DMS53 treated with DMSO at 0.1 percent for 48 hours (cell line): ENCODE results near the gene NCAPD3.

Experiments
- DNase-seq: peaks from one replicate; lab custom pipeline; 2025; ENCODE audit not compliant: unreplicated experiment; lab: John Stamatoyannopoulos, UW

Gene NCAPD3

DNA sequence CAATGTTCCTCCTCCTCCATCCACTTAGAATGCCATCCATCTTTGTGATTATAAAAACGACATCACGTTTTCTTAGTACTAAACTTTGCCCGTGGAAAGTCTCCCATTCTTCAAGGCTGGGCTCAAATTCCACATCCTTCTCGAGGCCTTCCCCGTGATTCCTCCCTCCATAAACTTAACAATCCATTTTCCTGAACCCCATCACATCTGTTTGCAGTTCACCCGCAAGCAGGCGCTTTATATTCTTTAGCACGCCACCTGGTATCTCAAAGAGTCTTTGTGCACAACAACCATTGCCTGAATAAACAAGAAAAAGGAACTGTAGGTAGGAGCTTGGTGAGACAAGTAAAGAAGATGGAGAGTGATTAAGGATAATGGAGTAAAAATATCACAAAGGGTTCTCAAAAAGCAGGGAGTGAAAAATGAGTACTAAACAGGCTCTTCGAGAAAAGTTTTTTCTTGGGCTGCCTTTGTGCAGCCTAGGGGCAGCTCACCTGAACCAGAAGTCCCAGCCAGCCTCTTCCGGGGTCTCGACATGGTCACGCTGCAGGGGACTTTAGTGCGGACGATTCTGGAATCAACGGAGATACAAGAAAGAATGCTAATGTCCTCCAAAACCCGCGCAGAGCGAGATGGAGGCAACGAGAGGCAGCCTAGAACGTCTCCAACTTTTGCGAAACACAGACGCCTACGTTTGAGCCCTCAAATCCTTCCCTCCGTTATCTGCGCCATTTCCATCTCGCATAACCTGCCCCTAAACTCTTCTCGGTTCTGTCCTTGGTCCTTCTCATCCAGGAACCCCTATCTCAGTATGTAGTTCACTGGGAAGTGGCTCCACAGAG is 28.8 kb upstream of the NCAPD3 start:
- no peak for DNase-seq

DNA sequence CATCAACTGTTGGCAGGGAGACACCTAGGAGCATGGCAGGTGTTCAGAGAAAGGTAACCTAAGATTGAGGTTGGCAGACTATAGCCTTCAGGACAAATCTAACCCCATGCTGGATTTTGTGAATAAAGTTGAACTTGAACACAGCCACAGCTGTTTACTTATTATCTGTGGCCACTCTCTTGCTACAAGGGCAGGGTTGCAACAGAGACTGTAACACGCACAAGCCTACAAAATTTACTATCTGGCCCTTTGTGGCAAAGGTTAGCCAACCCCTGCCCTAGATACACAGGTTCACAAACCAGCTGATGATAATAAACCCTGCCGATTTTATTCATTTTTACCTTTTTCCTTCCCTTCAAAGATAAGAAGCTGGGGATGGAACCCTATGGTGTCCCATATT is 26.9 kb upstream of the NCAPD3 start:
- no peak for DNase-seq

DNA sequence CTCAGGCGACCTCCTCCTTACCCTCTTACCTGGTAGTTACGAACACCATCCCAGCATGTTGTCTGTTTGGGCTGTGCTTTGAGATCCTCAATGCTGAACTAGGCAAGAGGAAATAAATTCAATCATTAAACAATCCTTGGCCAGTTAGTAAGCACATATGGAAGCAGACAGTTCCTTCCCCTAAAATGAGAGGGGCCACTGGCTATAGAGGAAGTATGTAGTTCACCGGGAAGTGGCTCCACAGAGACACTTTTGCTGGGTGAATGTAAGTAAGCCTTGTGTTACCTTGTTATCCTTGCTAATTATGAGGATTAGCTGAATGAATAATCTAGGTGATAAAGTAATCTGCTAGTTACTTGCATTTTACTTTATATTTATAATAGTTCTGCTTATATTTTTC is 26.5 kb upstream of the NCAPD3 start:
- DNase-seq: no peak

DNA sequence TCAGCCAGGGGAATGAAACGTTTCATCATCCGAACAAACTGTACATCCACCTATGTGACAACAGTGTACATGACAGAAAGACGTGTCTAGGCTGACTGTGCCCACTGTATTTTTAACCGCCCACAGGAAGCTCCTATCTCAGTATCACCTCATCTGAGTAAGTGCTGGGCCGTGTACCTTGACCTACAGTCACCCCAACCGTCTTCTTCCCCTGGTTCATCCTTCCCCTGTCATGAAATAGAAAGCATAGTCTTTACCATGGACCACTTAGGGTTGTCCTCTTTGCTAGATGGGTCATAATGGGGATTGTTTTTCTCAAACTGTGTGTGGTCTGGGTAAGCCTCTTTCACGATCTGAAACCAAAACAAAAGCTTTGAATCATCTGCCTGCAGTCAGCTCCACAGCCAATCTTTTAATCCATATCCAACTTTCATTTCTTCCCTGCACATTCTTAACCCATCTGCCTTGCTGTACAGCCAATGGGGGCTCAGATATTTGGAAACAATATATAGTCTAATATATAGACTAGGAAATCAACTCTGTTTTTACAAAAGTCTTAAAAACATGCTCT is 25.2 kb upstream of the NCAPD3 start:
- no peak for DNase-seq

DNA sequence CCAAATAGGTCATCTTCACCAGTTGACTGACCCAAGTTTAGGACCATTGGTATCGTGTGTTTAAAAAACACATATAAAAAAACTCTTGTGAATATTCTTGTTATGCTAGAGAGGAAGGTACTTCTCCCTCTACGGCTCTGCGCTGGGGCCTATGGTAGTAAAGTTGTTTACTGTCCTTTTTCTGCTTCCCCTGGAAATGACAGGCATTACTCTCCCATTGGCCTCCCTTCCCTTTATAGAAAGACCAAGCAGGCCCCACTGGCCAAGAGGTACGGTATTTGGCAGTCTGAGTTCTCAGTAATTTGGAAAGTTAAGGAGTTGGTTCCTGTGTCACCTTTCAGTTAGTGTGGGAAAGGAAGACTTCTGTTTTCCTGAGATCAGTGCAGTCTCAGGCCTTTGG is 22.9 kb upstream of the NCAPD3 start:
- no peak for DNase-seq

DNA sequence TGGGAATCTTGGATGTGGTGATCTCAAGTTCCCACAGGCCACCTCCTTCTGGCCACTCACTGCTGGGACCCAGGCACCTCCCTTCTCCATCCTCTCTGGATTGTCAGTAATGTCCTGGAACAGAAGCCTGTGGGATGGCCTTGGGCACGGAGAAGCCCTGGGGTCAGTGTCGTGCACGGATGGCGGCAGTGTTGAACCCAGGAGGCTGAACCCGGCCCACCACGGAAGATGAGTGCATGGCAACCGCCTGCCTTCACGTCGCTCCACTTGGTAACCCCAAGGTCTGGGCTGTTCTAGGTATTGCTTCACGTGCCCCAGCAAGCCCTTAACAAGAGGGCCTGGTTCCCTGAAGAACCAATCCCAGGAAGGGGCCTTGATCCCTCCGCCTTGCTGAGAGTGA is 22.3 kb upstream of the NCAPD3 start:
- DNase-seq: no peak

DNA sequence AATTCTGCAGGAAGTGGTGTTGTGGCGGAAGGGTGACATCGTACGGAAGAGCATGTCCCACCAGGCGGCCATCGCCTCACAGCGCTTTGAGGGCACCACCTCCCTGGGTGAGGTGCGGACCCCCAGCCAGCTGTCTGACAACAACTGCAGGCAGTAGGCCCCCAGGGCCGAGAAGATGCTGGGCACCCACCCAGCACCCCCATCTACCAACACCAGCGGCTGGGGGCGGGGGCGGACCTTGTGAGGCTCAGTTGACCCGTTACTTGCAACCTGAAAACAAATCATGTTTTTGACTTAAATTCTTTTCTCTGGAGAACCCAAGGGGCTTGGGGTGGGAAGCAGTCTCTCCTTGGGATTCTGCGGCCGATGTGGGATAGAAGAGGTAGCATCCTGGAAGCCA is 21.7 kb upstream of the NCAPD3 start:
- DNase-seq: no peak

DNA sequence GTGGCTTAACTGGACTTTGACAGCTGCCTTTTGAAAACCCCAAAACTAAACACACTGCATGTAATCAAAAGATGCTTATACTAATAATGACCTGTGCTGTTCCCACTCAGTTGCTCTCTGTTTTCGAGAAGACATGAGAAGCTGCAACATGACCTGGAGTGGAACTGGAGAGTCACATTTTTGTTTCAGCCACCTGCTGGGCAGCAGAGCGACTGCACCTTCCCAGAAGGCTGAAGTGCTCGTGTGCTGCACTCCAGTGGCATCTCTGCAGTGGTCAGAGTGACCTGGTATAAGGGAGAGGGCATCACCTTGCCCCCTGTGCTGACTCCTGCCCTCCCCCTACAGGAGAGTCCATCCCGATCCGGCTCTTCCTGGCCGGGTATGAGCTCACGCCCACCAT is 20.8 kb upstream of the NCAPD3 start:
- peak; percentile 66 for DNase-seq

DNA sequence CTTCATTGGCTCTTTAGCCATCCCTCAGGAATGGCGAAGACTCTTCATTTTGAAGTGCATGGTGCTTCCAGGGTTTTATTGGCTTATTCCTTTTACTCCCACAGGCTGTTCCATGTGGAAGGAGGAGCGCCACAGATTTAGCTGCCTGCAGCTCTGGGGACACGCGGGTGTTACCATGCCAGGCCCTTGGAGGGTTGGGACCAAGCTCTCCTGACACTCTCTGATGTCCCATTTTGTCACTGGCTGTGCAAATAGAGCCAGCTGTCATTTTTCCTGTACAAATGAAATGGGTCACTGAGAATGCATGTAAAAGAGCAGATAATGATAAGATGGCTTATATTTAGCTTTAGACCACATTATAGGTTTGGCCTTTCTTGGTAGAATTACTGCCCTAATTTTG is 20.1 kb upstream of the NCAPD3 start:
- DNase-seq: peak; percentile 62

DNA sequence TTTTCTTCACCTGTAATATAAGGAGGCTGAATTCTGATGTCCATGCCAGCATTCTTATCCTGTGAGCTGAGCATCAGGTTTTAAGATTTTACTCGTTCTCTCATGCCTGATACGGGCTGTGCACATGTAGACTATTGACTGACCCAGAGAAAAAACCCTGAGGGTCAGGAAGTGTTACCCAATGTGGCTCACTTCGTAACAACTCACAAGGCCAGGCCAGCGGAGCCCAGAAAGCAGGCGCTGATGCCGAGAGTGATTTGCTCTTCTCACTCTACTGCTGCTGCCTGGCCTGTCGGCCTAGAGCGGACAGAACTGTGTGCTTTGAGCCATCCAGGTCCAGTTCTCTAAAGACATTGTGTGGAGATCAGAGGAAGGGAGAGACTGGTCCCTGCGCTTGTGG is 18.6 kb upstream of the NCAPD3 start:
- DNase-seq: no peak

DNA sequence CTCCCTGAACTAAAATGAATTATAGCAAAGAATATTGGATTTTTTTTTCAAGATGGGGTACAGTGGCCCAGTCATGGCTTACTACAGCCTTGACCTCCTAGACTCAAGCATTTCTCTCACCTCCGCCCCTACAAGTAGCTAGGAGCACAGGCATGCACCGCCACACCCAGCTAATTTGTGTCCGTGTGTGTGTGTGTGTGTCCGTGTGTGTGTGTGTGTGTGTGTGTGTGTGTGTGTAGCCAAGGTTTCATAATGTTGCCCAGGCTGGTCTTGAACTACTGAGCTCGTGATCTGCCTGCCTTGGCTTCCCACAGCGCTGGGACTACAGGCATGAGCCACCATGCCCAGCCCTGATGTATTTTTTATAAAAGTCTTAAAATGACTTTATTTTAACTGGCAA is 16.8 kb upstream of the NCAPD3 start:
- no peak for DNase-seq

DNA sequence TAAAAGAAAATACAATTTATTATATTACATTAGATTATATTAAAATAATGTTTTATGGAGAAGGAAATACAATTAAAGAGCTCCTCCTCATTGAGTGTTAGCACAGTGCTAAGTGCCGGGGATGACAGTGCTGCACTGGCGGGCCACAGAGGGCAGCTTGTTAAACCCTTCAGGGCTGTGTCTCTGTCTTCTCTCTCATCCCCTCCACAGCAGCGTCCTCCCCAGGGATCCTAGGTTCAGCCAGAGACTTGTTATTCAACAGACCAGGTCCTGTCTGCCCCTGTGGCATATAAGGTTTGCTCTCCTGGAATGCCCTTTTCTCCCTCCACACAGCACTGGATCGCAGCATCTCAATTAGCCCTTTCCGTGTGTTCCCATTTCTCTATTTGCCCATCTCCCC is 15.2 kb upstream of the NCAPD3 start:
- DNase-seq: no peak

DNA sequence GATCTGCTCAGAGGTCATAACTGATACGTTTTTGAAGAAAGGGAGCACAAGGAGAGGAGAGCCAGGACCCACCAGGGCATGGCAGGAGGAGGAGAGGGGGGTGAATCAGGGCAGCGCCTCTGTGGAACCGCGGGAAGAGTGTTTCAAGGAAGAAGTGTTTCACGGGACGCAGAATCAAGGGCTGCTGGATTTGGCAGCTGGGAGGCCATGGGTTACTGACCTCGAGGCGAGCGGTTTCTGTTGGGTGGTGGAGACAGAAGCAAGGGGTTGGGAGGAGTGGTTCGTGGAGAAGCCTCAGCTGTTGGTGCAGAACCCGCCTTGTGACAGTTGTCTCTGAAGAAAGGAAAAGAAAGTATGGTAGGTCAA is 13.8 kb upstream of the NCAPD3 start:
- DNase-seq: no peak

DNA sequence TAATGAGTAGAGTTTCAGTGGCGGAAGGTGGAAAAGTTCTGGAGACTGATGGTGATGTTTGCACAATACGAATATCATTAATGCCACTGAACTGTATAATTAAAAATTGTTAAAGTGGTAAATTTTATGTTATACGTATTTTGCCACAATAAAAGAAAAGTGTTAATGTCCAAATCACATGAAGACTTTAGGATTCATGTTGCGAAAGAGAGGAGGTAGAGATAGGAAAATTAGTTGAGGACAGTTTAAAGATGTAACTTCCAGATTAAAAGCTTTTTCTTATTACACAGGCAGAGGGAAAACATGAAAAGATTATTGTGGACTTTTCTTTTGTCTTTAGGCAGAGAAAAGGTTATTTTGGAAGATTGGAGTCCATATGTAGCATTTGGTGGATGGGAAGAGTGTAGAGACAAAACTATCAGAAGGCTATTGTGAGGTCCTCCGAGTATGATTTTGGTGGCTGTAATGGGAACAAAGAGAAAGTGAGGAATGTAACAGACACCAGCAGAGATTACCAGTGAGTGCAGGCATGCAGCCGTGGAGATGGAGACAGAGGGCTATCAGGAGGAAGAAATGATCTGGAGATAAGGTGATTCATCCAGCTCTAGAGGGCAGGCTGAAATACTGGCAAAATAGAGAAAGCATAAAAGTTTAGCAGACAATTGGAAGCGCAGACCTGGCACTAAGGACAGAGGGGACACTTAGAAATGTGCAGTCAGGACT is 13.2 kb upstream of the NCAPD3 start:
- no peak for DNase-seq

DNA sequence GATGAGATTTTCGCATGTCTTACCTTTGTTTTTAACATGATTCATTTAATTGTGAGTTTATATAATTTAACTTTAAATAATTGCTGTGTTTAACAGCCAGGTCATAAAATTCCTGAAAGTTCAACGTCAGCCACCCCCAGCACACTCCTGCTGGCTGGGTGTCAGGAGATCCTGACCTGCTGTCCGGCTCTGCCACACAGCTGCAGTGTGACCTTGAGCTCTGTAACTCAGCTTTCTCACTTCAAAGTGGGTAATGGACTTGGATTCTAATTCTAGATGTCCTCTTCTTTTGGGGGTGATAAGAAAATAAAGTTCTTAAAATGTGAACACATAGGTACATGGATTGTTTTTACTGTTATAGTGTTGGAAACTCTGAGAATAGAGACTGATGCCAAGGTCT is 11.6 kb upstream of the NCAPD3 start:
- DNase-seq: no peak

DNA sequence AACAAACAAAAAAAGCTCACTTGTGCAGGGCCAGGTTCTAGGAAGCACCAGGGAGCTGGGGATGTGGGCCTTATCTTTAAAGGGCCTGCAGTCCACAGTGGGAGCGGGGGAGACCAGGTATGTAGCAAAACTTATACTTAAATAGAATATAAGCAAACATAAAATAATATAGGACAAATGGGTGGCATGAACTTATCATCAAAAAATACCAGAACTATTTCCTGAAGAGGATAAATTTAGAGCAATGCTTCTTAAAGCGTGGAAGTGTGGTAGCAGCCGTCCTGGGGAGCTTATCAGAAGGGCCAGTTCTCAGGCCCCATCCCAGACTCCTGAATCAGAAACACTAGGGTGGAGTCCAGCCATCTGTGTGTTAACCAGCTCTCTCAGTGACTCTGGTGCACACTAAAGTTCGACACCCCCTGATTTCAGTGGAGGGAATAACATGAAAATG is 10.0 kb upstream of the NCAPD3 start:
- DNase-seq: no peak

DNA sequence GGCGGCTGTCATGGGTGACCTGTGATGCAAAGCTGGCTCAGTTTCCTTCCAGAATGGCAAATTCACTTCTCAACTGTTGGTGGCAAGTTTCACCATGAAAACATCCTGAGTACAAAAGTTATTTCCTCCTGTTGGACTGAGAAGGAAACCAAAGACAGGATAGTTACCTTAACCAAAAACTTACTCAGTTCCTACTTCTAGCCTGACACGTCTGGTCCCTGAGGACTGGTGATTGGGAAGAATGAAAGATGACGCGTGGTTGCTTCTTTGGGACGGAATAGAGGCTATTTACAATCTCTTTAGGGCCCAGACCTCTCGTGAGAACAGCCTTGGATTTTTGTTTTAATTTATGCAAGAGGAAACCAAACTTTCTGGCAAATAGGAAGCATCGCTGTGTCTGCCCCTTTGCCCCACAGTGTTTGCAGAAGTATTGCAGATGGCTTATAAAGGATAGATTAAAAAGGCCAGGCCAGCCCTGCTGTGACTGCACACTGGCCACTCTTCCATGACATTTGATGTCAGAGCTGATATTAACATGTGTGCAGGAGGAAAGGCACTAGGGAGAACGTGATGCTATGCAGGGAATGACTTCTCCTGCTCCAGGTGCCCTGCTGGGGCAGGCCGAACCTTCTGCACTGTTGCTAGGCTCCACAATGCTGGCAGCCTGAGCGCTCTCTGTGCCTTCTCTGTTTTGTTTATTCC is 8.3 kb upstream of the NCAPD3 start:
- no peak for DNase-seq

DNA sequence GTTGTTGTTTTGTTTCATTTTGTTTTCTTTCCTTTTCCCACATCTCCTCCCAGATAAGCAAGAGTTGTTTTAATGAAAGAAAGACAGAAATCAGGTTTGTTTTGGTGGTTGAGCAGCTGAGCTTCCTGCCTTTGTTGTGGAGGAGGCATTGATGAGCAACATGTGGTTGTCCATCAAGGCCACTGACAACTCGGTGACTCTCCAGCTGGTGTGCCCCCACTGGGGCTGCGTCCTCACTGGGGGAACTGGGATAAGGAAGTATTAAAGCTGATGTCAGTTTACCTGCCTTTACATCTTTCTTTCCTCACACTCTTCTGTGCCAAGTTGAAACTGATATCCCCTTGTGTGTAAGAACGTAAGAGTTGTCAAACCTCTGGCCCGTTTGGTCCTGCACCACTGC is 6.6 kb upstream of the NCAPD3 start:
- DNase-seq: no peak

DNA sequence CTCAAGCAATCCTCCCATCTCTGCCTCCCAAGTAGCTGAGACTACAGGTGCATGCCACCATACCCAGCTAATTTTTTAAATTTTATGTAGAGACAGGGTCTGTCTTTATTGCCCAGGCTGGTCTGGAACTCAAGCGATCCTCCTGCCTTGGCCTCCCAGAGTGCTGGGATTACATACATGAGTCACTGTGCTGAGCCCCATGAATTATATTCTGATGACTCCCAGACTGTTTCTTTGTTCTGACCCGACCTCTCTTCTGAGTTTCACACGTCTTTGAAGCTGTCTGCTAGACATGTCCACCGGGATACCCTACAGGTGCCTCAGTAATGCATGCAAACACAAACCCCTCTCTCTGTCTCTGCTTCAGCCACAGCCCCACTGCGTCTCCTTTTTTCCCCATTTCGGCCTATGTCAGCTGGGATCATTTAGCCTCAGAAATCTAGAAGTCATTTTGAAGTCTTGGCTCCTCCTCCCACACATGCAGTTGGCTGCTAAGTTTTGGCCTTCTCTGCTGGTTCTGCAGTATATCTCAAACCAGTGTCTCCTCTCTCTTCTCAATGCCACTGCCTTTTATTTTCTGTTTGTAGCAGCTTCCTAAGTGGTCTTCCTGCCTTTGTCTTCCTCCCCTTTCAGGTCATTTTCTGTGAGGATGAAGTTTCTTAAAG is 5.5 kb upstream of the NCAPD3 start:
- no peak for DNase-seq

DNA sequence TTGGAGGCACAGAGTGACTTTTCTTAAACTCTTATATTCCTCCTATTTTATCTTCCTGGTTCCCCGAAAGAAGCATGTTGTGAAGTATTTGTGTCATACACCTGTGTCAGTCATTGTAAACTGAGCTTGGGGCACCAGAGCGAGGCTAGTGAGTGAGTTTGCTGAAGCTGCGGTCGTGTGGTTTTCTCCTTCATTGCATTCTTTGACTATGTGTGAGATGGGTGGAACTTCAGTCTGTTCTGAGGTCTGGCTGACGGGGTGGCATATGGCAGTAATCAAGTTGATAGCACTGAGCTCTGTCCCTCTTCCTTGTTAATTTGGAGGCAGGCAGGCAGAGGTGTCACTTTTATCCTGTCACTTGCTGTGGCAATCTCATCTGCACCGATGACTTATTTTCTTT is 4.9 kb upstream of the NCAPD3 start:
- no peak for DNase-seq

DNA sequence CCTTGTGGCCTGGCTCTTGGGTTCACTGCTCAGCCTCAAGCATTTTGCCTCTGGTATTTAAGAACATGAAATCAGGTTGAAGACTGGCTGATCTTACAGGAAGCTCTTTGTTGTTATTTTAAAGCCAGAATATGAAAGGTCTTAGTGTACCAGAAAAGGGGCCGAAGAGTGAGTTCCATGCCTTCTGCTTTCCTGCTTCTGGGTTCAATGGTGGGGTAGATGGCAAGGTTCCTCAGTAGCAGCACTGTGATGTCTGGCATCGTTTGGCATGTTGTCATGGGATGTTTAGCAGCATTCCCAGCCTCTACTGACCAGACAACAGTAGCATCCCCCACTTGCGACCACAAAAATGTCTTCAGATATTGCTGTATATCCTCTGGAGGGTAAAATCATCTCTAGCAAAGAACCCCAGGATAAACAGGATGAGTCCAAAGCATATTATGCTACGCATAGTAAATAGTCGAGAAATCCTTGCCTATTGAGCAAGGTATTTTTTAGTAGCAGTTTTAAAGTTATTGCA is 3.1 kb upstream of the NCAPD3 start:
- DNase-seq: no peak
